Measurements from ENCODE around the gene KDM1B. TPM values are rescaled to one million over a fixed set of nuclear protein-coding genes. Genes with fewer than 3 reads are reported as not detected.

Gene KDM1B
- total and polyA plus RNA-seq, 2 experiments from 2014 or later: 3.8 to 9.0 TPM

GRCh38 chr6:18186540-18187250 is 31.5 kb downstream of the KDM1B start:
- peak; percentile 20; the same call in 1 of the 3 replicates for ATAC-seq
- Mint-ChIP-seq H3K4me3 (peak overlapping the region; percentile 15; the same call in 1 of the 3 replicates), H3K27ac (peak overlapping the region; percentile 97), H3K36me3 (ENCODE audit: low read depth) (peaks cover 9% of the 10 kb centered on the region; the same call in 2 of the 3 replicates), H3K27me3 (ENCODE audit: insufficient read depth, low read depth, poor library complexity) (peaks cover 2% of the 10 kb centered on the region), H3K9me3 (no peaks in the 10 kb centered on the region), H3K4me1 (peaks cover 50% of the 10 kb centered on the region)
- Histone ChIP-seq H3K4me3 (no peak overlapping the region), H3K4me1 (ENCODE audit: insufficient read depth) (peaks cover 21% of the 10 kb centered on the region), H3K9me2 (ENCODE audit: insufficient read depth) (no peaks in the 10 kb centered on the region), H3K27ac (ENCODE audit: low read depth) (peak overlapping the region; percentile 34; the same call in 1 of the 2 replicates), H3K4me2 (no peak overlapping the region), H3K79me2 (replicated peaks; ENCODE audit: insufficient read depth) (no peaks in the 10 kb centered on the region), H4K20me1 (replicated peaks; ENCODE audit: insufficient read depth) (no peaks in the 10 kb centered on the region), H3K36me3 (ENCODE audit: insufficient read depth) (no peaks in the 10 kb centered on the region), H3F3A (replicated peaks; ENCODE audit: low read depth) (no peaks in the 10 kb centered on the region), H2AFZ (no peak overlapping the region), H3K27me3 (ENCODE audit: insufficient read depth) (no peaks in the 10 kb centered on the region)
- TF ChIP-seq EZH2 (IDR thresholded peaks at IDR 0.05; ENCODE audit: low read depth, unreplicated experiment): no peak
- no peak for TF ChIP-seq REST (IDR thresholded peaks at IDR 0.05; ENCODE audit: unreplicated experiment)
- no peak for TF ChIP-seq NANOG (IDR thresholded peaks at IDR 0.05; ENCODE audit: borderline replicate concordance)
- no peak for TF ChIP-seq STAT1 (IDR thresholded peaks at IDR 0.05; ENCODE audit: unreplicated experiment)
- TF ChIP-seq ZNF331 (CRISPR knock-in tag; IDR thresholded peaks at IDR 0.05; ENCODE audit: low read depth): no peak
- TF ChIP-seq ETS1 (IDR thresholded peaks at IDR 0.05): no peak
- no peak for TF ChIP-seq ZNF462 (CRISPR knock-in tag; IDR thresholded peaks at IDR 0.05)
- TF ChIP-seq POLR2AphosphoS5 (IDR thresholded peaks at IDR 0.05; ENCODE audit: low read depth): no peak
- TF ChIP-seq CREB1 (CRISPR knock-in tag; IDR thresholded peaks at IDR 0.05; ENCODE audit: low read depth): no peak
- TF ChIP-seq ZNF114 (CRISPR knock-in tag; IDR thresholded peaks at IDR 0.05): no peak
- no peak for TF ChIP-seq JUNB (IDR thresholded peaks at IDR 0.05; ENCODE audit: unreplicated experiment)
- TF ChIP-seq EZH2phosphoT487 (IDR thresholded peaks at IDR 0.05; ENCODE audit: unreplicated experiment): no peak
- DNase-seq (ENCODE audit: low spot score): no peak

Measured in GM23338 (cell line).